Endodermal cell (in vitro differentiated cells): ENCODE measurements around the gene REM1. TPM values are rescaled to one million over a fixed set of nuclear protein-coding genes. Genes with fewer than 3 reads are reported as not detected.
"Not testable (repeated sequence)": the region's sequence is repeated elsewhere in the genome, so short reads cannot be mapped to it uniquely, and the experiment has no call there.

ENCODE experiments used
- DNase-seq: peaks from one replicate; pipeline ENCODE4 v3.0.0-alpha.2; 2017
- H3K27ac ChIP-seq: 2 replicates; pipeline ENCODE4 v1.5.1; 2013; ENCODE audit warnings: mild to moderate bottlenecking, low read depth, low read length, moderate library complexity
- H3K27me3 ChIP-seq: 2 replicates; pipeline ENCODE4 v1.6.1; 2013; ENCODE audit warnings: mild to moderate bottlenecking, low read length, moderate library complexity; ENCODE audit not compliant: insufficient read depth, control insufficient read depth, poor library complexity, severe bottlenecking
- H3K36me3 ChIP-seq: 2 replicates; pipeline ENCODE4 v1.7.0; 2013; ENCODE audit warnings: mild to moderate bottlenecking, low read length, moderate library complexity; ENCODE audit not compliant: control insufficient read depth, insufficient read depth
- H3K4me1 ChIP-seq: one replicate; pipeline ENCODE4 v1.7.0; 2013; ENCODE audit warnings: low read length; ENCODE audit not compliant: control insufficient read depth, insufficient read depth
- H3K4me3 ChIP-seq: 2 replicates; pipeline ENCODE4 v1.5.1; 2013; ENCODE audit warnings: mild to moderate bottlenecking, low read length, moderate library complexity
- H3K9ac ChIP-seq: 2 replicates; pipeline ENCODE4 v1.6.1; 2013; ENCODE audit warnings: mild to moderate bottlenecking, low read length, moderate library complexity; ENCODE audit not compliant: poor library complexity, severe bottlenecking; ENCODE audit errors: extremely low read depth
- H3K9me3 ChIP-seq: 2 replicates; pipeline ENCODE4 v1.6.1; 2013; ENCODE audit warnings: mild to moderate bottlenecking, low read length, moderate library complexity; ENCODE audit not compliant: control insufficient read depth
- H3K27ac Mint-ChIP-seq: 2 replicates; pipeline ENCODE4 v1.8.0; 2020; ENCODE audit warnings: mixed read lengths
- H3K27me3 Mint-ChIP-seq: 2 replicates; pipeline ENCODE4 v1.8.0; 2021; ENCODE audit warnings: mild to moderate bottlenecking, mixed read lengths; ENCODE audit not compliant: insufficient read depth
- H3K36me3 Mint-ChIP-seq: 2 replicates; pipeline ENCODE4 v1.8.0; 2020; ENCODE audit warnings: low read depth, mixed read lengths
- H3K4me1 Mint-ChIP-seq: 2 replicates; pipeline ENCODE4 v1.8.0; 2020; ENCODE audit warnings: mixed read lengths
- H3K4me3 Mint-ChIP-seq: 2 replicates; pipeline ENCODE4 v1.8.0; 2020; ENCODE audit warnings: mild to moderate bottlenecking, moderate library complexity, mixed read lengths
- H3K9me3 Mint-ChIP-seq: 2 replicates; pipeline ENCODE4 v1.8.0; 2020; ENCODE audit warnings: mild to moderate bottlenecking, mixed read lengths
- WGBS, 2 experiments: methylation state at CpG; one replicate each; pipeline versions ENCODE4 v1.1.5 to v1.1.7; 2013; ENCODE audit warnings: missing lambda C conversion rate in 2 of 2, mixed read lengths in 1 of 2; ENCODE audit not compliant: insufficient coverage in 1 of 2, insufficient read length in 1 of 2; 5-methylcytosine and 5-hydroxymethylcytosine counted together
- total RNA-seq, 2 donors: library from RNA; stranded (reverse); fragmentation: NEBNext Ultra II Directional in 1 of 2; extraction: Animal tissue kit (Norgen Biotek cat#: 25700) in 1 of 2; gene quantifications; 2 replicates in 1 of 2; 3 replicates in 1 of 2; pipeline ENCODE4 v1.2.1, GENCODE V29; 2021
- TF ChIP-seq, protein P1 (sequence below): fragments of 200-600 bp; sonication (generic); conservative IDR thresholded peaks from 2 replicates; pipeline ENCODE4 v1.5.0; 2021; ENCODE audit warnings: antibody characterized with exemption, mild to moderate bottlenecking

The REM1 gene
- total RNA-seq, 2 donors from 2014 or later, result not detected

- H3K9ac ChIP-seq, result no peak overlapping the region
- Mint-ChIP-seq H3K4me1 (no peaks in the 10 kb centered on the region), H3K27me3 (no peaks in the 10 kb centered on the region), H3K27ac (no peak overlapping the region), H3K36me3 (peaks cover 2% of the 10 kb centered on the region), H3K9me3 (peaks cover 86% of the 10 kb centered on the region), H3K4me3 (no peak overlapping the region)
- no peak overlapping the region for H3K4me3 ChIP-seq
- TF ChIP-seq, protein P1, sequence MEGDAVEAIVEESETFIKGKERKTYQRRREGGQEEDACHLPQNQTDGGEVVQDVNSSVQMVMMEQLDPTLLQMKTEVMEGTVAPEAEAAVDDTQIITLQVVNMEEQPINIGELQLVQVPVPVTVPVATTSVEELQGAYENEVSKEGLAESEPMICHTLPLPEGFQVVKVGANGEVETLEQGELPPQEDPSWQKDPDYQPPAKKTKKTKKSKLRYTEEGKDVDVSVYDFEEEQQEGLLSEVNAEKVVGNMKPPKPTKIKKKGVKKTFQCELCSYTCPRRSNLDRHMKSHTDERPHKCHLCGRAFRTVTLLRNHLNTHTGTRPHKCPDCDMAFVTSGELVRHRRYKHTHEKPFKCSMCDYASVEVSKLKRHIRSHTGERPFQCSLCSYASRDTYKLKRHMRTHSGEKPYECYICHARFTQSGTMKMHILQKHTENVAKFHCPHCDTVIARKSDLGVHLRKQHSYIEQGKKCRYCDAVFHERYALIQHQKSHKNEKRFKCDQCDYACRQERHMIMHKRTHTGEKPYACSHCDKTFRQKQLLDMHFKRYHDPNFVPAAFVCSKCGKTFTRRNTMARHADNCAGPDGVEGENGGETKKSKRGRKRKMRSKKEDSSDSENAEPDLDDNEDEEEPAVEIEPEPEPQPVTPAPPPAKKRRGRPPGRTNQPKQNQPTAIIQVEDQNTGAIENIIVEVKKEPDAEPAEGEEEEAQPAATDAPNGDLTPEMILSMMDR, result no peak
- H3K9me3 ChIP-seq, result peaks cover 32% of the 10 kb centered on the region
- 73 to 89% methylated on average over 3 to 8 of the region's 8 CpGs for WGBS, 2 experiments
- DNase-seq, result no peak
- no peaks in the 10 kb centered on the region for H3K4me1 ChIP-seq
- H3K36me3 ChIP-seq, result no peaks in the 10 kb centered on the region
- no peak overlapping the region for H3K27ac ChIP-seq
- no peaks in the 10 kb centered on the region for H3K27me3 ChIP-seq
Observed at GRCh38 chr20:31449511-31450414, 25.3 kb upstream of the REM1 start.

DNA sequence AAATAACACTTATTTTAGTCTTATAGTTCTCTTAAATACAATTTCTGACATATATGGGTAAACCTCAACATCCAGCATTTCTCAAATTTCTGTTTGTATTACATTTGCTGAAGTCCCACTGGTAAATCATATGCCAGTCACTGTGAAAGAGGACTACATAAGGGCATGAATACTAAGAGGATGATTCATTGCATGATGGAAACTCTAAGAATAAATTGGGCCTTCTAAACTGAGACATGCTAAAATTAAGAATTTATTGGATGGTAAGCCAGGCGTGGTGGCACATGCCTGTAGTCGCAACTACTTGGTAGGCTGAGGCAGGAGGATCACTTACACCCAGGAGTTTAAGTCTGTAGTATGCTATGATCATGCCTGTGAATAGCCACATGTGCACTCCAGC lies 22.5 kb upstream of the REM1 start:
- peaks cover 74% of the 10 kb centered on the region for H3K9me3 Mint-ChIP-seq
- Histone ChIP-seq H3K27ac (no peak overlapping the region), H3K27me3 (no peaks in the 10 kb centered on the region), H3K9me3 (peaks cover 18% of the 10 kb centered on the region), H3K4me3 (no peak overlapping the region), H3K36me3 (no peaks in the 10 kb centered on the region), H3K9ac (no peak overlapping the region), H3K4me1 (no peaks in the 10 kb centered on the region)
- no peak for DNase-seq
- H3K27ac Mint-ChIP-seq, result no peak overlapping the region
- H3K4me3 Mint-ChIP-seq, result no peak overlapping the region
- H3K27me3 Mint-ChIP-seq, result no peaks in the 10 kb centered on the region
- no peaks in the 10 kb centered on the region for H3K4me1 Mint-ChIP-seq
- TF ChIP-seq, protein P1, result no peak
- H3K36me3 Mint-ChIP-seq, result peaks cover 2% of the 10 kb centered on the region
- WGBS, 2 experiments, result 69% methylated on average over 2 of the region's 2 CpGs; no CpG with 5 or more reads in 1 of the 2 experiments

DNA sequence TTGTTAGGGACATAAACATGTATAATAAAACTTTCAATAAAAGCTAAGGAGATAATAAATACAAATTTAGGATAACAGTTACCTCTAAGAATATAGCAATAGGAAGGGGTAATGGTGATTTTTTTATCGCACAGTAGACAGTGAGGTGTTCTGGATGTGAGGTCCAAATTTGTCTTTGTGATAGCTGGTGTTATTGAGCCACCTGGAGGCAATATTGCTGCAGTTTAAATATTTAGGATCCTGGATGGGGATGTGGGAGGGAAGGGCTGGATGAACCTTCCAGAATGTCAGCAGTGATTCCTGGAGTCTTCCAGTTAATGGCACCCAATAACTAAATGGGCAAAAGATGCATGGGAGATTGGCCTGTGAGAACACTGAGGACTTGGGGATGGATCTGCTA lies 20.7 kb upstream of the REM1 start:
- Mint-ChIP-seq H3K4me1 (no peaks in the 10 kb centered on the region), H3K36me3 (peaks cover 2% of the 10 kb centered on the region), H3K9me3 (peaks cover 67% of the 10 kb centered on the region), H3K27ac (no peak overlapping the region), H3K4me3 (no peak overlapping the region), H3K27me3 (no peaks in the 10 kb centered on the region)
- 80% methylated on average over 1 of the region's 1 CpG; no CpG with 5 or more reads in 1 of the 2 experiments for WGBS, 2 experiments
- Histone ChIP-seq H3K4me1 (no peaks in the 10 kb centered on the region), H3K27ac (no peak overlapping the region), H3K36me3 (no peaks in the 10 kb centered on the region), H3K9me3 (peaks cover 13% of the 10 kb centered on the region), H3K4me3 (no peak overlapping the region), H3K9ac (no peak overlapping the region), H3K27me3 (no peaks in the 10 kb centered on the region)
- no peak for DNase-seq
- TF ChIP-seq, protein P1, result no peak

GRCh38 chr20:31470946-31471345 lies 4.1 kb upstream of the REM1 start:
- H3K36me3 ChIP-seq, H3K27ac Mint-ChIP-seq, H3K4me1 Mint-ChIP-seq, H3K4me1 ChIP-seq, H3K4me3 ChIP-seq, H3K36me3 Mint-ChIP-seq, H3K27me3 ChIP-seq, H3K27ac ChIP-seq, H3K4me3 Mint-ChIP-seq, DNase-seq, H3K9ac ChIP-seq: not testable (repeated sequence)
- Mint-ChIP-seq H3K27me3 (peaks cover 30% of the 10 kb centered on the region), H3K9me3 (peaks cover 60% of the 10 kb centered on the region)
- 100% methylated on average over 6 of the region's 33 CpGs; no CpG with 5 or more reads in 1 of the 2 experiments for WGBS, 2 experiments
- H3K9me3 ChIP-seq, result peaks cover 27% of the 10 kb centered on the region
